Transverse colon (tissue), 4 donors: ENCODE measurements around the gene NEUROD2.

Experiments
- CTCF ChIP-seq, 5 experiments: fragments of 200-600 bp in 3 of 5; fragments of 450-650 bp in 2 of 5; sonication (generic) in 3 of 5; IDR thresholded peaks; 1 replicate in 2 of 5; 2 replicates in 3 of 5; pipeline ENCODE4 v1.5.1; 2016 to 2017; ENCODE audit warnings: antibody characterized with exemption in 5 of 5, inconsistent platforms in 3 of 5, mild to moderate bottlenecking in 2 of 5, moderate library complexity in 1 of 5
- EP300 ChIP-seq: sonication (generic); formaldehyde crosslinking; IDR thresholded peaks from one replicate; pipeline ENCODE4 v1.6.1; 2017; ENCODE audit warnings: antibody characterized with exemption, low read depth
- POLR2A ChIP-seq: fragments of 450-650 bp; IDR thresholded peaks from one replicate; pipeline ENCODE4 v1.6.1; 2016; ENCODE audit warnings: antibody characterized with exemption, mild to moderate bottlenecking, moderate library complexity
- POLR2AphosphoS5 ChIP-seq, 3 donors: sonication (generic); formaldehyde crosslinking; IDR thresholded peaks; one replicate each; pipeline ENCODE4 v1.6.1; 2016; ENCODE audit warnings: antibody characterized with exemption in 3 of 3

GRCh38 chr17:39655105-39655504 lies 47.4 kb upstream of the NEUROD2 start:
- TF ChIP-seq POLR2A = no peak
- TF ChIP-seq EP300 = no peak
- TF ChIP-seq CTCF (IDR thresholded peaks at IDR 0.05) = no peak
- no peak for TF ChIP-seq POLR2AphosphoS5 (IDR thresholded peaks at IDR 0.05)
